Lower lobe of right lung (tissue), 2 donors: ENCODE results near the gene LRRD1. TPM values are rescaled to one million over a fixed set of nuclear protein-coding genes. Genes with fewer than 3 reads are reported as not detected.

ENCODE experiments used
- ATAC-seq, 2 donors: fragments of 200-7000 bp; cut with Tn5 transposase; one replicate each; pipeline ENCODE4 v1.9.1; 2020 to 2022; ENCODE audit warnings: mild to moderate bottlenecking in 2 of 2, moderate library complexity in 2 of 2
- DNase-seq: peaks from one replicate; pipeline ENCODE4 v3.0.0-alpha.2; 2020
- H3K27ac ChIP-seq: fragments of 200-600 bp; one replicate; pipeline ENCODE4 v1.8.0; 2022
- H3K27me3 ChIP-seq: fragments of 200-600 bp; one replicate; pipeline ENCODE4 v1.8.0; 2022; ENCODE audit warnings: low read depth
- H3K36me3 ChIP-seq: fragments of 200-600 bp; one replicate; pipeline ENCODE4 v1.8.0; 2022; ENCODE audit warnings: mild to moderate bottlenecking
- H3K4me1 ChIP-seq: fragments of 200-600 bp; one replicate; pipeline ENCODE4 v1.8.0; 2022
- H3K4me3 ChIP-seq: fragments of 200-600 bp; one replicate; pipeline ENCODE4 v1.8.0; 2022; ENCODE audit warnings: mild to moderate bottlenecking
- H3K9me3 ChIP-seq: fragments of 200-600 bp; one replicate; pipeline ENCODE4 v1.8.0; 2022
- CTCF ChIP-seq: fragments of 200-600 bp; IDR thresholded peaks from one replicate; pipeline ENCODE4 v1.8.0; 2022; ENCODE audit warnings: antibody characterized with exemption, mild to moderate bottlenecking
- intact Hi-C: fragments of 100-400 bp; cut with DNase I; formaldehyde crosslinking; loops from one replicate; pipeline ENCODE4 v1.11.0; 2022
- total RNA-seq: library from RNA; stranded (reverse); fragmentation: NEBNext Ultra II Directional; extraction: Animal tissue kit (Norgen Biotek cat#: 25700); gene quantifications from one replicate; pipeline ENCODE4 v1.2.1, GENCODE V29; 2021
- donor health status: DM: no; HTN: yes; CAD: no; lungs with severe emphysema.

LRRD1 gene
- total RNA-seq, 1 donor from 2014 or later: not detected

- DNase-seq: no peak
- Histone ChIP-seq H3K4me3 (no peak overlapping the region), H3K27me3 (no peaks in the 10 kb centered on the region), H3K4me1 (no peaks in the 10 kb centered on the region), H3K9me3 (no peaks in the 10 kb centered on the region), H3K36me3 (no peaks in the 10 kb centered on the region), H3K27ac (no peak overlapping the region)
- intact Hi-C loops: no loop called here
- TF ChIP-seq CTCF: no peak
- no peak for ATAC-seq
These were observed 17.7 kb downstream of the LRRD1 start for GRCh38 chr7:92161271-92161670.

GRCh38 chr7:92158660-92159575 is 20.0 kb downstream of the LRRD1 start:
- ATAC-seq: no peak
- intact Hi-C loops: no loop called here

GRCh38 chr7:92156990-92157389 is 22.0 kb downstream of the LRRD1 start:
- ATAC-seq (no peak), DNase-seq (no peak)
- no peaks in the 10 kb centered on the region for H3K4me1 ChIP-seq
- no peaks in the 10 kb centered on the region for H3K9me3 ChIP-seq
- TF ChIP-seq CTCF: no peak
- no peaks in the 10 kb centered on the region for H3K36me3 ChIP-seq
- H3K27ac ChIP-seq: no peak overlapping the region
- H3K27me3 ChIP-seq: no peaks in the 10 kb centered on the region
- H3K4me3 ChIP-seq: no peak overlapping the region
- intact Hi-C loops: no loop called here

More at GRCh38 chr7:92158660-92159575, 20.0 kb downstream of the LRRD1 start:
- H3K36me3 ChIP-seq: no peaks in the 10 kb centered on the region
- H3K9me3 ChIP-seq: no peaks in the 10 kb centered on the region
- TF ChIP-seq CTCF: no peak
- H3K27me3 ChIP-seq: no peaks in the 10 kb centered on the region
- no peak overlapping the region for H3K4me3 ChIP-seq
- no peaks in the 10 kb centered on the region for H3K4me1 ChIP-seq
- no peak overlapping the region for H3K27ac ChIP-seq
- DNase-seq: no peak

- Histone ChIP-seq H3K4me1 (no peaks in the 10 kb centered on the region), H3K9me3 (no peaks in the 10 kb centered on the region), H3K36me3 (no peaks in the 10 kb centered on the region), H3K4me3 (no peak overlapping the region), H3K27me3 (no peaks in the 10 kb centered on the region), H3K27ac (no peak overlapping the region)
- no peak for TF ChIP-seq CTCF
- DNase-seq (no peak), ATAC-seq (no peak)
- intact Hi-C loops: no loop called here
These were observed 23.7 kb downstream of the LRRD1 start for GRCh38 chr7:92155108-92155739.

- DNase-seq: no peak
- H3K36me3 ChIP-seq: no peaks in the 10 kb centered on the region
- H3K27me3 ChIP-seq: no peaks in the 10 kb centered on the region
- TF ChIP-seq CTCF: no peak
- no peaks in the 10 kb centered on the region for H3K4me1 ChIP-seq
- H3K9me3 ChIP-seq: no peaks in the 10 kb centered on the region
- no peak overlapping the region for H3K4me3 ChIP-seq
- no peak overlapping the region for H3K27ac ChIP-seq
- intact Hi-C loops: no loop called here
- no peak for ATAC-seq
These were observed 28.4 kb downstream of the LRRD1 start for GRCh38 chr7:92150450-92151017.
